ENCODE data around the gene PSMB10. TPM values are rescaled to one million over a fixed set of nuclear protein-coding genes. Genes with fewer than 3 reads are reported as not detected.

Gene PSMB10
- total RNA-seq, 1 donor from 2014 or later, result 36.6 TPM

DNA sequence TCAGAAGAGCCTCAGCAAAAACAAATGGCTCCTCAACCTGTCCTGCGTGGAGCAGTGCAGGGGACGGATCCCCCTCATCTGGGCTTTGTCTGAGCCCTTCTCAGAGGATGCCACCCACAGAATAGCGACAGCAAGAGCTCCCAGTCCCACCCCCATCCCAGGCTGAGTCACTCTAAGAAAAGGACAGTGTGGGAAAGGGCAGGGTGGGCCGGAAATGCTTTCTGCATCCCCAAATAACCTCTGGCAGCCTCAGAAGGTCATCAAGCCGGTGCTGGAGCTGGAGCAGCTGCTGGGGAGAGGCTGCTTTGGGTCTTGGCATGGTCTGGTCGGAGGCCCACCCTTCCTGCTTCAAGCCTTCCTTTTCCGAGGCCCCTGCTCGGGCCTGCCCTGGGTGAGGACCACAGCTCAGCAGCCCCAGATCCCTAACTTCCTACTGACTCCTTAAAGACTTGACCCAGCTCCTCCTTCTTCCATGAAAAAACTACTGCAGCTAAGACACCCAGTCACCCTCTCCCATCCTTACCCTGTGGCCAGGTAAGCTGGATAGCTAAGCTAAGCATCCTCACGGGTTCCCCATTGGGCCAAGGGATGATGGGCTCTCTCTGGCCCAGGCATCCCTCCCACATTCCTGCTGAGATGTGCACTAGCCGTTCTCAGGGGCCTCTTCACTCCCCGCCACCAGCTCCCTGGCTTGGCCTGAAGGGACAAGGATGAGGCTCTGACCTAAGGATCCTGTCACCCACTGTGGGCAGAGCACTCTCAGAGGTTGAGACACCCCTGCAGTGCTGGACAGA lies 23.1 kb upstream of the PSMB10 start:
- Histone ChIP-seq H3K36me3 (ENCODE audit: control insufficient read depth, insufficient read depth, low read length) (peaks cover under 1% of the 10 kb centered on the region), H3K27me3 (ENCODE audit: control insufficient read depth, insufficient read depth, low read length) (no peaks in the 10 kb centered on the region), H3K4me3 (ENCODE audit: low read depth, low read length) (no peak overlapping the region)
- TF ChIP-seq, protein P1, sequence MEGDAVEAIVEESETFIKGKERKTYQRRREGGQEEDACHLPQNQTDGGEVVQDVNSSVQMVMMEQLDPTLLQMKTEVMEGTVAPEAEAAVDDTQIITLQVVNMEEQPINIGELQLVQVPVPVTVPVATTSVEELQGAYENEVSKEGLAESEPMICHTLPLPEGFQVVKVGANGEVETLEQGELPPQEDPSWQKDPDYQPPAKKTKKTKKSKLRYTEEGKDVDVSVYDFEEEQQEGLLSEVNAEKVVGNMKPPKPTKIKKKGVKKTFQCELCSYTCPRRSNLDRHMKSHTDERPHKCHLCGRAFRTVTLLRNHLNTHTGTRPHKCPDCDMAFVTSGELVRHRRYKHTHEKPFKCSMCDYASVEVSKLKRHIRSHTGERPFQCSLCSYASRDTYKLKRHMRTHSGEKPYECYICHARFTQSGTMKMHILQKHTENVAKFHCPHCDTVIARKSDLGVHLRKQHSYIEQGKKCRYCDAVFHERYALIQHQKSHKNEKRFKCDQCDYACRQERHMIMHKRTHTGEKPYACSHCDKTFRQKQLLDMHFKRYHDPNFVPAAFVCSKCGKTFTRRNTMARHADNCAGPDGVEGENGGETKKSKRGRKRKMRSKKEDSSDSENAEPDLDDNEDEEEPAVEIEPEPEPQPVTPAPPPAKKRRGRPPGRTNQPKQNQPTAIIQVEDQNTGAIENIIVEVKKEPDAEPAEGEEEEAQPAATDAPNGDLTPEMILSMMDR (IDR thresholded peaks at IDR 0.05; ENCODE audit: insufficient read depth, low read length, poor library complexity, severe bottlenecking), result no peak
- no peak for DNase-seq (ENCODE audit: low read depth)

DNA sequence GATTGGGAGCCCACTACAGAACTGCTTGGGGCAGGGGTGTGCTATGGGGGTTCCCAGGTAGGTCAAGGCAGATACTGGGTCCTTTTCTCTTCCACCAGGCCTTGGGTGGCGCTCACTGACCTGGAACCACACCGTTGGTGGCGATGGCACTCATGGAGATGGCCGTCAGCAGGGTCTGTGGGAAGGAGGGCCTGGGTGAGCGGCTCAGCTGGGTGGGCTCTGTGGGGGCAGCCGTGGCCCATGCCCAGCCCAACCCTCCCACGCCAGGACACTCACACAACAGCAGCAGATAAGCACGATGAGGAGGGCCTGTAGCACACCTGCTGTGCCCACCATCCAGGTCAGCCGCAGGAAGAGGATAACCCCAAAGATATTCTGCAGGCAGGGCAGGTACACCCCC lies 21.0 kb upstream of the PSMB10 start:
- H3K36me3 ChIP-seq (ENCODE audit: control insufficient read depth, insufficient read depth, low read length), result peaks cover 1% of the 10 kb centered on the region
- no peak overlapping the region for H3K4me3 ChIP-seq (ENCODE audit: low read depth, low read length)
- TF ChIP-seq, protein P1 (IDR thresholded peaks at IDR 0.05; ENCODE audit: insufficient read depth, low read length, poor library complexity, severe bottlenecking), result no peak
- no peaks in the 10 kb centered on the region for H3K27me3 ChIP-seq (ENCODE audit: control insufficient read depth, insufficient read depth, low read length)
- DNase-seq (ENCODE audit: low read depth), result no peak

DNA sequence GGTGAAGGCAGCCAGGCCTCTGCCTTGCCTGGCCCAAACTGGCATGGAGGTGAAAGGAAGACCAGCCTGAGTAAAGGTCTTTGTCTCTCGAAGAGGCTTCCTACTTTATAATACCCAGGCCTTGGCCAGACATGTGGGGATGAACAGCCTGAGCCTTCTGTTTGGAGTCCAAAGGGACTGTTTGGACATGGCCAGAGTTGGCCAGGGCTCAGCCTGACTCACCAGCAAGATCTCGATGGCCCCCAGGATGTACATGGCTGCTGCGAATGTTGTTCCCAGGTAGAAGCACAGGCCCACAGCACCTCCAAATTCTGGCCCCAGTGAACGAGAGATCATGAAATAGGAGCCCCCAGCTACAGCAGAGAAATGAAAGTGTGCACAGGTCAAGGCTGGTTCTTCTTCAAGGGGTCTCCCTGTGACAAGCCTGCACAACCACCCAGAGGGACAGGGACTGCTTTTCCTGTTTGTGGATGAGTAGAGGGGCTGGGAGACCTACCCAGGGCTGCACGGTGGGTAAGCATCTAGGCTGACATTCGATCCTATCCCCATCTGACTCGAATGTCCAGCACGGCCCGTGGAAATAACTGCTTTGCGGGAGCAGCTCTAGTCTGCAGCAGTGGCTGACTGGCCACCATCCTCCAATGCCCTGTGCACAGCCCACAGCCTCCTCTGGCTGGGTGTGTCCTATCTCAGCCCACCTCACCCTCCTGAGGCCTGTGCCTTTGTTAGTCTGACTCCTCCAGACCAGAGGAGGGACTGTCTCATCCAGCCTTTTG lies 18.0 kb upstream of the PSMB10 start:
- Histone ChIP-seq H3K27me3 (ENCODE audit: control insufficient read depth, insufficient read depth, low read length) (no peaks in the 10 kb centered on the region), H3K4me3 (ENCODE audit: low read depth, low read length) (no peak overlapping the region), H3K36me3 (ENCODE audit: control insufficient read depth, insufficient read depth, low read length) (peaks cover 2% of the 10 kb centered on the region)
- DNase-seq (ENCODE audit: low read depth), result no peak
- TF ChIP-seq, protein P1 (IDR thresholded peaks at IDR 0.05; ENCODE audit: insufficient read depth, low read length, poor library complexity, severe bottlenecking), result no peak

DNA sequence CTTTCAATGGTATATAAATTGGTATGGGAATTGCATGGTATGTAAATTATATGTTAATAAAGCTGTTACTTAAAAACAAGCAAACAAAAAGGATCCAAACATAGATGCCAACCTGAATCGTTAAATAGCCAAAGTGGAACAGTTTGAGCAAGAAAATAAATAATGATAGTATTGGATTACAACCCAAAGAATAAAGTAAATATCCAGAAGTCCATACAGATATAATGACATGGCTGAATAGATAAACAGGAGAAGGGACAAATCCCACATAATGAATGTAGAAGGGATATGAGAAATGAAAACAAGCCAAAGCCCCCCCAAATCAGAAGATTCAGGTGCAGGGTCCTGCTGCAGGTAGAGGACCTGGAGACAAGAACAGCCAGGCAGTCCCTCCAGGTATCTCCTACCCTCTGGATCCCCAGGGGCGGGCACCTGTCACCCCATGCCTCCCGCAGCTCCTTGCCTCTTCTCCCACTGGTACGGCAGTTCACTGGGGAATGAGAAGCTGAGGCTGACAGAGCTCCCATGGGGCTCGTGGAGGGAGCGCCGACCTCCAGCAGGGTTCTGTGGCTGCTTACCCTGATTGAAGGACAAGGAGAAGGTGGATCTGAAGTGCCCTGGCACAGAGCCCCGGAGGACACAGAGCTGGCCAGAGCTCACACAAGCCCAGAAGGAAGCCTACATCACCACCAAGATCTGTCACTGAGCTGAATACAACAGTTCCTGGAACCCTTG lies 17.2 kb upstream of the PSMB10 start:
- Histone ChIP-seq H3K4me3 (ENCODE audit: low read depth, low read length) (no peak overlapping the region), H3K27me3 (ENCODE audit: control insufficient read depth, insufficient read depth, low read length) (no peaks in the 10 kb centered on the region), H3K36me3 (ENCODE audit: control insufficient read depth, insufficient read depth, low read length) (peaks cover 2% of the 10 kb centered on the region)
- no peak for DNase-seq (ENCODE audit: low read depth)
- TF ChIP-seq, protein P1 (IDR thresholded peaks at IDR 0.05; ENCODE audit: insufficient read depth, low read length, poor library complexity, severe bottlenecking), result no peak

DNA sequence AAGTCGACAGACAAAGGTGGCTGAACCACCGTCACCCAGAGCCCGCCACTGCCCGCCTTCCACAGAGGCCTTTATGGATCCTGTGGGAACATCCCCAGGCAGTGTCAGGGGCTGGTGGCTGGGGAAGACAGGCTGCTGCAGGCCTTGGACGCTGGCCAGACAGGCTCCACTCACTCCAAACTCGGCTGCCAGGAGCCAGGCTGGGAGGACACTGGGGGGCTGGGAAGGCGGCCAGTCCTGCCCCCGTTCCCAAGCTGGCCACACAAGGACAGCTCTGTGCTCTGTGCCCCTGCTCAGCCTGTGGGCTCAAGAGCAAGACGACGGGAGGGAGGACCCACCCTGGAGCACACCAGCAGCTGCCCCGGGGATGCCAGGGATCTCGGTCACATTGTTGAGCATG lies 14.8 kb upstream of the PSMB10 start:
- H3K36me3 ChIP-seq (ENCODE audit: control insufficient read depth, insufficient read depth, low read length), result peaks cover 2% of the 10 kb centered on the region
- no peaks in the 10 kb centered on the region for H3K27me3 ChIP-seq (ENCODE audit: control insufficient read depth, insufficient read depth, low read length)
- TF ChIP-seq, protein P1 (IDR thresholded peaks at IDR 0.05; ENCODE audit: insufficient read depth, low read length, poor library complexity, severe bottlenecking), result no peak

More for the DNA sequence above, 14.8 kb upstream of the PSMB10 start:
- no peak overlapping the region for H3K4me3 ChIP-seq (ENCODE audit: low read depth, low read length)
- DNase-seq (ENCODE audit: low read depth), result no peak
